Measurements from ENCODE around the gene ZFYVE28.
"Not testable (repeated sequence)": the region's sequence is repeated elsewhere in the genome, so short reads cannot be mapped to it uniquely, and the experiment has no call there.

GRCh38 chr4:2429945-2430757 lies 11.7 kb upstream of the ZFYVE28 start:
- TF ChIP-seq CHD2 (IDR thresholded peaks at IDR 0.05; ENCODE audit: borderline replicate concordance, low read depth, low read length); POLR2AphosphoS5 (IDR thresholded peaks at IDR 0.05; ENCODE audit: low read length); RCOR1 (conservative IDR thresholded peaks at IDR 0.05; ENCODE audit: low read depth, low read length); CTCF (IDR thresholded peaks at IDR 0.05 in 2 of 3, conservative IDR thresholded peaks at IDR 0.05 in 1 of 3; ENCODE audit: control insufficient read depth in 2 of 3, extremely low read depth in 1 of 3, insufficient read depth in 1 of 3, low read depth in 3 of 3, low read length in 3 of 3); MEF2A (IDR thresholded peaks at IDR 0.05; ENCODE audit: insufficient read depth, low read depth, low read length); POLR2A (IDR thresholded peaks at IDR 0.05; ENCODE audit: low read depth, low read length); KDM1A (IDR thresholded peaks at IDR 0.05; ENCODE audit: borderline replicate concordance); HDAC6 (IDR thresholded peaks at IDR 0.05; ENCODE audit: unreplicated experiment); ZBTB33 (IDR thresholded peaks at IDR 0.05); EP300 (IDR thresholded peaks at IDR 0.05; ENCODE audit: borderline replicate concordance in 1 of 2, control insufficient read depth in 1 of 2, low read depth in 2 of 2, low read length in 2 of 2); ATF2 (IDR thresholded peaks at IDR 0.05; ENCODE audit: low read length): not testable (repeated sequence)

All from GM12878 (cell line).